ENCODE results near the gene DEFB114. TPM values are rescaled to one million over a fixed set of nuclear protein-coding genes. Genes with fewer than 3 reads are reported as not detected.

DEFB114 gene
- total RNA-seq, 1 donor from 2014 or later: not detected

DNA sequence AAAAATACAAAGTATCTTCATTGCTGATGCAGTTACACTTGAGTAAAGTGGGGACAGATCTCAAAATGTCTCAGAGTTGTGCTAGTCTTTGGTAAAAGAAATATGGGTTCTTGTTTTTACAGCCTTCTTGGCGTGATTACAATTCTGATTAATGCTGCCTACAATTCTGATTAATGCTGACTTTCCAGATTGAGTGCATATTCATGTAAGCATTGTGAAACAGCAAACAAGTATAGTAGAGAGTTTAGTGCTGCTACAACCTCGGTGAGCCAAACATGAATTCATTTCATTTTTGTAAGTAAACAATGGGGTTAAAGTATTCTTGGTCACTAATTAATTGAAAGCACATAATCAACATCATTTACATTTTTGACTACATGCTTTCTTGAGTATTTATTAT, 5.6 kb upstream of the DEFB114 start, which contains the start of gene DEFB113:
DEFB113 (minus strand) TSS at position 21 of the 400 bp plus-strand sequence; CDS start at position 21, 0 bp downstream.
- intact Hi-C loops (cut with DNase I): no loop called here
- Histone ChIP-seq H3K36me3 (no peaks in the 10 kb centered on the region), H3K27me3 (no peaks in the 10 kb centered on the region), H3K9me3 (no peaks in the 10 kb centered on the region), H3K27ac (no peak within 1 kb of the TSS), H3K4me3 (no peak within 1 kb of the TSS), H3K4me1 (no peaks in the 10 kb centered on the region)
- no peak for DNase-seq (ENCODE audit: low spot score in 2 of 2)
- TF ChIP-seq, protein P1, sequence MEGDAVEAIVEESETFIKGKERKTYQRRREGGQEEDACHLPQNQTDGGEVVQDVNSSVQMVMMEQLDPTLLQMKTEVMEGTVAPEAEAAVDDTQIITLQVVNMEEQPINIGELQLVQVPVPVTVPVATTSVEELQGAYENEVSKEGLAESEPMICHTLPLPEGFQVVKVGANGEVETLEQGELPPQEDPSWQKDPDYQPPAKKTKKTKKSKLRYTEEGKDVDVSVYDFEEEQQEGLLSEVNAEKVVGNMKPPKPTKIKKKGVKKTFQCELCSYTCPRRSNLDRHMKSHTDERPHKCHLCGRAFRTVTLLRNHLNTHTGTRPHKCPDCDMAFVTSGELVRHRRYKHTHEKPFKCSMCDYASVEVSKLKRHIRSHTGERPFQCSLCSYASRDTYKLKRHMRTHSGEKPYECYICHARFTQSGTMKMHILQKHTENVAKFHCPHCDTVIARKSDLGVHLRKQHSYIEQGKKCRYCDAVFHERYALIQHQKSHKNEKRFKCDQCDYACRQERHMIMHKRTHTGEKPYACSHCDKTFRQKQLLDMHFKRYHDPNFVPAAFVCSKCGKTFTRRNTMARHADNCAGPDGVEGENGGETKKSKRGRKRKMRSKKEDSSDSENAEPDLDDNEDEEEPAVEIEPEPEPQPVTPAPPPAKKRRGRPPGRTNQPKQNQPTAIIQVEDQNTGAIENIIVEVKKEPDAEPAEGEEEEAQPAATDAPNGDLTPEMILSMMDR (IDR thresholded peaks at IDR 0.05): no peak

DNA sequence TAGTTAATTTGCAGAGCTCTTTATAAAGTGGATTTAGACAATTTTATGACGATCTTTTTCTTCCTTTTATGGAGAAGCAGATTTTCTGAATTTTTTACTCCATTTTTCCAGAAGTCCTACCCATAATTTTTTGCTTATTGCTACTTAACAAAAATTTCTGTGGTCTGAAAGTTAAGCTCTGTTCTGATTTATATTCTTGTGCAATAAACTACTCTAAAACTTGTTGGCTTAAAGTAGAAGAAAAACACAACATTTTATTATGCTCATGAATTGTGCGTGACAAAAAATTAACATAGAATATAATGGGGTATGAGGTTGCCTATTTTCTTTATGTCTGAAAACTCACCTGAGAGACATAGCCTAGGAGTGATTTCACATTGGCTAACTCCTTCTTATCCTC, 2.9 kb upstream of the DEFB114 start:
- TF ChIP-seq, protein P1 (IDR thresholded peaks at IDR 0.05): no peak
- Histone ChIP-seq H3K9me3 (no peaks in the 10 kb centered on the region), H3K27me3 (no peaks in the 10 kb centered on the region), H3K4me1 (no peaks in the 10 kb centered on the region), H3K27ac (no peak overlapping the region), H3K4me3 (no peak overlapping the region), H3K36me3 (no peaks in the 10 kb centered on the region)
- intact Hi-C loops (cut with DNase I): no loop called here
- no peak for DNase-seq (ENCODE audit: low spot score in 2 of 2)

DNA sequence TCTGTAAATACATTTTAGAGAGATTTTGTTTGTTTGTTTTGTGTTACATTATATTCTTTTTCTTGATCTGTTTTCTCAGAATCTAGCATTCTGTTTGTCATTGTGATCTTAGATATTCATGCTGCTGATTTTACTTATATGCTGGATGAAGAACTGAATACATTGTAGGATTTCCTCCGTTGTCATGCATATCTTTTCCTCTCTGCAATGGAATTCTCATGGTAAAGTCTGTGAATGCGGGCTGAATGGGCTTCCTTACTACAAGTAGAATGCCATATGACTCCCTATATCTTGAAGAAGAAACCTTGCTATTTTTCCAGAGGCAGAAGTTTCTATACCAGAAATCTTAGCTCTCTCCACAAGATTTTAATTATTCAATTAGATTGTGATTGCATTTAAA, 2.4 kb upstream of the DEFB114 start:
- TF ChIP-seq, protein P1 (IDR thresholded peaks at IDR 0.05): no peak
- Histone ChIP-seq H3K27me3 (no peaks in the 10 kb centered on the region), H3K4me1 (no peaks in the 10 kb centered on the region), H3K4me3 (no peak overlapping the region), H3K36me3 (no peaks in the 10 kb centered on the region), H3K9me3 (no peaks in the 10 kb centered on the region), H3K27ac (no peak overlapping the region)
- intact Hi-C loops (cut with DNase I): no loop called here
- no peak for DNase-seq (ENCODE audit: low spot score in 2 of 2)

DNA sequence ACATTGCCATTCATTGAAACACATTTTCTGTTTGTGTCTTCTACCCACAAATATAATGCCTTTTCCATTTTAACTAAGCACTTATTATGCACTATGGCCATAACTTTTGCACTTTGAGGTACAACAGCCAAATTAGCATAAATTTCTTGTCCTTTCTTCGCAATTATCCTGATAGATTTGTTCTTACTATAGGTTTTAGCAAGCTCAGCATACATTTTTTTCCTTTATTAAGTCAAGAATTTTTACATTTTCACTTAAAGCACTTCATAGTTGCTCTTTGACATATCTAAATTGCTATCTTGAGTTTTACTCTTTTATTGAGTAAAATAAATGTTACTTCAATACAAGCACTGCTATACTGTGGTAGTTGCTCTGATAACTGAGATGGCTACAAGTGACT, 5.8 kb downstream of the DEFB114 start:
- no peak overlapping the region for H3K27ac ChIP-seq
- no peaks in the 10 kb centered on the region for H3K9me3 ChIP-seq
- intact Hi-C loops (cut with DNase I): loop anchor here (2.0 kb wide), 1 partner anchor 57 kb away; no protein-coding TSS in a partner anchor
- no peaks in the 10 kb centered on the region for H3K36me3 ChIP-seq
- no peak for DNase-seq (ENCODE audit: low spot score in 2 of 2)
- no peaks in the 10 kb centered on the region for H3K27me3 ChIP-seq
- TF ChIP-seq, protein P1 (IDR thresholded peaks at IDR 0.05): no peak
- H3K4me1 ChIP-seq: no peaks in the 10 kb centered on the region
- H3K4me3 ChIP-seq: no peak overlapping the region

DNA sequence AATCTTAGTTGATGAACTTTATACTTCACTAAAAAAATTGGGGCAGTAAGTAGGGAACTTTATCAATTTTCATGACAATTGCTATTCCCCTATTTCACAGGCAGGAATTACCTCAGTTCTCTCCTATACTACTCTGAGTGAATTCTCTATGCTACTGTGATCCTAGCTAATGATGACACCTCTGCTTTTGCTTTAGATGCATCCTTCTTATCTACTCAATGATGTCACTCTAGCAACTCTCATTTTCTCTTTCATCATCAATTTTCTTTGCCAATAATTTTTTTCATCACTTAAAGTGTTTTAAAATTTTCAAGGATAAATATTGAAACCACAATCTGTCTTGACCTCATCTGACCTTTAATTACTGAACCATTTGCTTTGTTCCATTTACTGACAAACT, 8.1 kb downstream of the DEFB114 start:
- Histone ChIP-seq H3K27ac (no peak overlapping the region), H3K9me3 (no peaks in the 10 kb centered on the region), H3K4me3 (no peak overlapping the region), H3K36me3 (no peaks in the 10 kb centered on the region), H3K4me1 (no peaks in the 10 kb centered on the region), H3K27me3 (no peaks in the 10 kb centered on the region)
- intact Hi-C loops (cut with DNase I): no loop called here
- DNase-seq (ENCODE audit: low spot score in 2 of 2): no peak
- TF ChIP-seq, protein P1 (IDR thresholded peaks at IDR 0.05): no peak

DNA sequence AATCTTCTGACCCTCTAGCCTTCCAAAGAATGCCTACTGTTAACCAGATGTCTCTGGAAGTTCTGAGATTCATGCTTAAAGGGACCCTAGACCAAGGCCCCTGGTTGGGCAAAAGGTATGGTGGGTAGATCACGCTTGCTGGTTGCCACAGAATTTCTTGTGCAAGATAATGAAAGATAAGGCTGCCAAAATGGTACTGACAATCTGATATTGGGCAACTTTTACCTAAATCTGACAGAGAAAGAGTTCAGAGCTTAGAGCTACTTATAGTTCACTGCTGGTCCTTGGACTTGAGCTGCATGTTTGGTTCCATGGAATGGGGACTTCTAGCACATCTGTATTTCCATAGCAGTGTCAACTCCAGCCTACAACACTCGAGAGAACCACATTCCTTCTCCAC, 12.0 kb downstream of the DEFB114 start:
- Histone ChIP-seq H3K4me1 (no peaks in the 10 kb centered on the region), H3K4me3 (no peak overlapping the region), H3K9me3 (no peaks in the 10 kb centered on the region), H3K36me3 (no peaks in the 10 kb centered on the region), H3K27me3 (no peaks in the 10 kb centered on the region), H3K27ac (no peak overlapping the region)
- intact Hi-C loops (cut with DNase I): no loop called here
- TF ChIP-seq, protein P1 (IDR thresholded peaks at IDR 0.05): no peak
- DNase-seq (ENCODE audit: low spot score in 2 of 2): no peak
